HG03342 (cell line): ENCODE results near the gene CD70.
"Not testable (repeated sequence)": the region's sequence is repeated elsewhere in the genome, so short reads cannot be mapped to it uniquely, and the experiment has no call there.

Experiments used
- ATAC-seq: cut with Tn5 transposase; IDR thresholded peaks from one replicate; pipeline ENCODE4 v1.9.1; 2021; ENCODE audit warnings: mild to moderate bottlenecking, moderate library complexity; ENCODE audit not compliant: unreplicated experiment

CD70 gene

DNA sequence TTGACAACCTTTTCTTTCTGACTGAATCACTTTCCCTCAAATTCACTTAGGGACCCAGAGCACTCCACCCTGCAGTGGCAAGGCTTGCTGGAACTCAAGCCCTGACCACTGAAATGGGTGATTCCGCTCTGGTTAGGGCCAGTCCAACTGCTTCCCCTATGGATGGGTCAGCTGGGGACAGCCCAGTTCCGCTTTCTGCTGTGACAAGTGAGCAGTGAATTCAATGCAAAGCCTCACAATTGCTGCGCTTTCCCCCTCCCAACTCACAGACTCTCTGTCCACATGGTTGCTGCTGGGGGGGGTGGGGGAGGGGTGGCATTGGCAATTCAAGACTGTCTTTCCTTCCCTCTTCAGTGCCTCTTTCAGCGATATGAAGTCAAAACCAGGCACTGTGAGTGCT is 18.7 kb downstream of the CD70 start:
- no peak for ATAC-seq

DNA sequence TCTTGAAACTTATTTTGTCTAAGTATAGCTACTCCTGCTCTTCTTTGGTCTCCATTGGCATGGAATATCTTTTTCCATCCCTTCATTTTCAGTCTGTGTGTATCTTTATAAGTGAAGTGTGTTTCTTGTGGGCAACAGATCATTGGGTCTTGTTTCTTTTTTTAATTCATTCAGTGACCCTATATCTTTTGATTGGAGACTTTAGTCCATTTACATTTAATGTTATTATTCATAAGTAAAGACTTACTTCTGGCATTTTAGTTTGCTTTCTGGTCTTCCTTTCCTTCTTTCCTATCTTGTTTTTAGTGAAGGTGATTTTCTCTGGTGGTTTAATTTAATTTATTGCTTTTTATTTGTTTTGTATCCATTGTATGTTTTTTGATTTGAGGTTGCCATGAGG is 19.8 kb downstream of the CD70 start:
- no peak for ATAC-seq

DNA sequence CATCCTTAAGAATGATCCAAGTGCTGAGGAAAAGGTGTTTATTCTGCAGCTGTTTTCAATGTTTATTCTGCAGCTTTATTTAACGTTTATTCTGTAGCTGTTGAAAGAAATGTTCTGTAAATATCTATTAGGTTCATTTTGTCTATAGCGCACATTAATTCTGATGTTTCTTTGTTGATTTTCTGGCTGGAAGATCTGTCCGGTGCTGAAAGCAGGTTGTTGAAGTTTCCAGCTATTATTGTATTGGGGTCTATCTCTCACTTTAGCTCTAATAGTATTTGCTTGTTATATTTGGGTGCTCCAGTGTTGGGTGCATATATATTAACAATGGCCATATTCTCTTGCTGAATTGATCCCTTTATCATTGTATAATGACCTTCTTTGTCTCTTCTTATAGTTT is 20.2 kb downstream of the CD70 start:
- ATAC-seq: no peak

DNA sequence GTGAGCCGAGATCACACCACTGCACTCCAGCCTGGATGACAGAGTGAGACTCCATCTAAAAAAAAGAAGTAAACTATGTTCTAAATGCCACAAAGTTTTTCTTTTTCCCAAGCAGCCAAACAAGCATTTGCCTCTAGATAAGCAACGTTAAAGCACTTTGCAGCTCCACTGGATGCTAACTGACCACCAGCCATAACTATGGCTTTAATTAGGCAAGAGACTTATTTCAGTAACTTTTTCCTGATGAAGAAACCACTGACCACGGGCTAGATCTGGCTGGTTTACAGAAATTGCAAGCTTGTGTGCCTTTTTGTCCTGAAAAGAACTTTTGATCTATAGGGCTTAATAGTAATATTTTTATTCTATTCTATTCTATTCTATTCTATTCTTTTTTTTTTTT is 22.1 kb downstream of the CD70 start:
- no peak for ATAC-seq

DNA sequence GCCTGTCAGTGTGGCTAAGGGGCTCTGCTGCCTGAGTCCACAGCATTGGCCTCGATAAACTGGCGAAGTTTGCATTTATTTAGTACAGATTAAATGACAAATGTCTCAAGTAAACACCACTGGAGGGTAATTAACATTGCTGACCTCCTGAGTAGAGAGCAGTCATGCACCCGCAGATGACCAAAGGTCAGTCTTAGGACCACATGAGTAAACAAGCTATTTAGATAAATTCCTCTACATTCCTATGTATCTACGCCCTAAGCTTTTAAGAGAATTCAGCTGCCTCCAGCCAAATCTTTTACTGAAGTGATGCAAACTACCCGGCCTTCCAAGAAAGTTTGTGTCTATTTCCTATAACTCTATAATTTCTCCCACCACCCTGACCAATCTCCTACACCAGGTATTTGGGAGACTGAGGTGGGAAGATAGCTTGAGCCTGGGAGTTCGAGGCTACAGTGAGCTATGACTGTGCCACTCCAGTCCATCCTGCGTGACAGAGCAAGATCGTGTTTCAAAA is 22.9 kb downstream of the CD70 start:
- ATAC-seq: no peak

DNA sequence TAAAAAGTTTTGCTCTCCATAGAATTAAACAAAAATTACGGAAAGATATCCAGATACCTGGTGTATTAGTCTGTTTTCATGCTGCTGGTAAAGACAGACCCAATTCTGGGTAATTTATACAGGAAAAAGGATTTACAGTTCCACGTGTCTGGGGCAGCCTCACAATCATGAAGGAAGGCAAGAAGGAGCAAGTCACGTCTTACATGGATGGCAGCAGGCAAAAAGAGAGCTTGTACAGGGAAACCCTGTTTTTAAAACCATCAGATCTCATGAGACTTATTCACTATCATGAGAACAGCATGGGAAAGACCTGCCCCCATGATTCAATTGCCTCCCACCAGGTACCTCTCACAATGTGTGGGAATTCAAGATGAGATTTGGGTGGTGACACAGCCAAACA is 24.2 kb downstream of the CD70 start:
- not testable (repeated sequence) for ATAC-seq

DNA sequence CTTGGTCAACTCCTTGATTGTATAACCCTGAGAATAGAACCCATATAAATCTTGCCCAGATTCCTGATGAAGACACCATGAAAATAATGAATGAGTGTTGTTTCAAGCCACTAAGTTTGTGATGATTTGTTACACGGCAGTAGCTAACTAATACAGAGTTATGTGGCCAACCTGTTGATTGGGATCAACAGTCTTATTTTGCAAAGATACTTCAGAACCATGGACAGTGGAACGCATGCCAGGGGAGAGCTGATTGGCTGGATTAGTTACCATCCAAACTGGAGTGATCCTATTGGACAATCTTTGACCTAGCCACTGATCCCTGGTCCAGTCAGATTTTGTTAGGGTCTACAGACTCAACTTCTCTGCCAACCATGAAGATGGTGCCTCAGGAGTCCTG is 26.6 kb downstream of the CD70 start:
- no peak for ATAC-seq

DNA sequence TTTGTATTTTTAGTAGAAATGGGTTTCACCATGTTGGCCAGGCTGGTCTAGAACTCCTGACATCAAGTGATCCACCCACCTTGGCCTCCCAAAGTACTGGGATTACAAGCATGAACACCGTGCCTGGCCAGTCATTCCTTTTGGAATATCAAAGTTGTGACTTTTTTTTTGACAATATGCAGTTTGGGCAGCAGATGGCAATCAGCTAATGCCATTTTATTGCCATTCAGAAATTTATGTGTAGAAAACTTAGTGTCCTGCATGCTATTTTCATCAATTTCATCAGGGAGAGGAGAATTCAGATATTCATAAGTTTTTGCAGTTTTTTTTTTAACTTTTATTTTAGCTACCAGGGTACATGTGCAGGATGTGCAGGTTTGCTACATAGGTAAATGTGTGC is 28.5 kb downstream of the CD70 start:
- ATAC-seq: not testable (repeated sequence)

DNA sequence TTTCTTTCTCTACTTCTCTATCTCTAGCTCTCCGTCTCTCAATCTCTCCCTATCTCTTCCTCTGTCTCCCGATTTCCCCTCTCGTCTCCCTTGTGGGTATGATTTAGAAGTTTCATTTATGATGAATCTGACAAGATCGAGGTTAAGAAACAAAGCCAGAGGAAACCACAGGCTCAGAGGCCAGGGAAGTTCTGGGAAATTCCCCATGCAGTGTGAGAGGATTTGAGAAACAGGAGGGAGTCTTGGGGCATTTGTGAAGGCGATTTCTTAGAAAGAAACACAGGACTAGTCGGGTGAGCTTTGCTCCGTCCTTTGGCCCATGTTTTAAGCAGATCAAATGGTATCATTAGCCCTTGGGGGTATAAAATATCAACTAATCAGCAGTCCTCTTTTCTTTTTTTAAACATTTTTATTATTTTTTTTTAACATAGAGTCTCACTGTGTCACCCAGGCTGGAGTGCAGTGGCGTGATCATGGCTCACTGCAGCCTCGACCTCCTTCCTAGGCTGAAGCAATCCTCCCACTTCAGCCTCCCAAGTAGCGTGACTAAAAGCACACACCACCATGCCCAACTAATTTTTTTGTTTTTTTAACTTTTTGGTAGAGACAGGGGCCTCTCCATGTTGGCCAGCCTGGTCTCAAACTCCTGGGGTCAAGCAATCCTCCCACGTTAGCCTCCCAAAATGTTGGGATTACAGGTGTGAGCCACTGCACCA is 34.3 kb downstream of the CD70 start:
- no peak for ATAC-seq

DNA sequence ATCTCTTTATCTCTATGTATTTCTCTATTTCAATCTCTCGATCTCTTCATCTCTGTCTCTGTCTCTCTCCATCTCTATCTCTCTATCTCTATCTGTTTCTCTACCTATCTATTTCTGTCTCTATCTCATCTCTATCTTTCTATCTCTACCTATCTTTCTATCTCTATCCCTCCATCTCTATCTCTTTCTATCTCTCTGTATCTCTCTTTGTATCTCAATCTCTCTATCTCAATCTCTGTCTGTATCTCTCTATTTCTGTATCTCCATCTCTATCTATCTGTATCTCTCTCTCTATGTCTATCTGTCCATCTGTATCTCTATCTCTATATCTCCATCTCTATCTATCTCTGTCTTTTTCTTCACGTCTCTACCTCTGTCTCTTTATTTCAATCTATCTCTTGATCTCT is 34.9 kb downstream of the CD70 start:
- ATAC-seq: no peak

DNA sequence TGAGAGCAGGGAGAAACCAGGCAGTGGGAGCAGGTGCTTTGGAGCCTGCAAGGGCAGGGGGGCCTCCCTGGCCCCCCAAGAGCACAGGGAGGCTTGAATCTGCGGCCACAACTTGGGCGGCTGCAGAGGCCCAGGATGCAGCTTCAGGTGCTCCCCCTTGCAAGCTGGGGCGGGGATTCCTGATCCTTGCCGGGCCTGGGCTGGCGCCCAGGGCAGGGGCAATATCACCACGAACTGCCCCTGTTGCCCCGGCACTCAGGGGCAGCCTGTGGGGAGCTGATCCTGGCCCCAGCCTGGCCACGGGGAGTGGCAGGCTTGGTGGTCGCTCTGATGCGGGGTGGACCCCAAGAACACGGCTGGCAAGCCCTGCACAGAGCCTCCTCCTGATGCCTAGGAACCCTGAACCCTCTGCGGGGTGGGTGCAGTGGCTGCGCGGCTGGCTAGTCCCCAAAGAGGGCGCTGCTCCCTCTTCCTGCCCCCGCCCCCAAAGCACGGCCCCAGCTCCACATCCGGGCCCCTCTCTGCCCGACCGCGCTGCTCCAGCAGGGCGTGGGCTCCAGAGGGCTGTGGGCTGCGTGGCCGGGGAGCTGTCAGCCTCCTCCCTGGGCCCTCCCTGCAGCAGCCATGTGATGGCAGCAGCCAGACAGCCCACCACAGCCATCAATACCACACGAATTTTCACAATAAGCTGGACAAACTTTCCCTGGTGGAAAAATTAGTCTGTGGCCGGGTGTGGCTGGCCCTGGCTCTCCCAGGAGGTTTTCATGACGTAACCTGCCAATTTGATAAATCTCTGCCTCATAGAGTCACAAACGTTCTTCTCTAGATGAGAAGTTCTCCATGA is 39.1 kb downstream of the CD70 start:
- no peak for ATAC-seq

DNA sequence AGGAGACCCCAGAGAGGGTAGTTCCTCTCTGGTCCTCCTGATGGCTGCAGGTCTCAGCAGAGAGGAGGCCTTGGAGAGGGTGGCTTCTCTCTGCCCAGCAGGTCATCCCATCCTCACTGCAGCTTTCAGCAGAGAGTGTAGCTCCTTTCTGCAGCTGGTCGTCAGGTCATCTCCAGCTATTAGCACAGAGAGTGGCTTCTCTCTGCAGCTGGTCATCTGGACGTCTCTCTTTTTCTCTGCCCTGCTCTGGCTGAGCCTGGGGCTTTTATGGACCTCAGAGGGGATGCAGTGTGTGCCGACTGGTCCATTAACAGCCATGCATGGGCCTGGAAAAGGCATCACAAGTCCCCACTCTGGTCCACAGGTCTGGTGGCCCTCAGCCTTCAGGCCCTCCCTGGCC is 39.9 kb downstream of the CD70 start:
- no peak for ATAC-seq

DNA sequence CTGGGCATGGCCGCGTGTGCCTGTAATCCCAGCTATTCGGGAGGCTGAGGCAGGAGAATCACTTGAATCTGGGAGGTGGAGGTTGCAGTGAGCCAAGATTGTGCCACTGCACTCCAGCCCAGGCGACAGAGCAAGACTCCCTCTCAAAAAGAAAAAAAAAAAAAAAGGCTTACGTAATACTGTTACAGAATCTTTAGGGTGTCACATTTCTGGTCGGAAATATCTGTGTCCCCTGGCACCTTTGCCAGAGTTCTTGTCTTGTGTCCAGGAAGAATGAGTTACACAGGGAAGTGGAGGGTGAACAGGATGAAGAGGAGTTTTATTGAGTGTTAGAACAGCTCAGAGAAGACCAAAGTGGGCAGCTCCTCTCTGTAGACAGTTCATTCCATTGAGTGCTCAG is 40.3 kb downstream of the CD70 start:
- ATAC-seq: not testable (repeated sequence)

DNA sequence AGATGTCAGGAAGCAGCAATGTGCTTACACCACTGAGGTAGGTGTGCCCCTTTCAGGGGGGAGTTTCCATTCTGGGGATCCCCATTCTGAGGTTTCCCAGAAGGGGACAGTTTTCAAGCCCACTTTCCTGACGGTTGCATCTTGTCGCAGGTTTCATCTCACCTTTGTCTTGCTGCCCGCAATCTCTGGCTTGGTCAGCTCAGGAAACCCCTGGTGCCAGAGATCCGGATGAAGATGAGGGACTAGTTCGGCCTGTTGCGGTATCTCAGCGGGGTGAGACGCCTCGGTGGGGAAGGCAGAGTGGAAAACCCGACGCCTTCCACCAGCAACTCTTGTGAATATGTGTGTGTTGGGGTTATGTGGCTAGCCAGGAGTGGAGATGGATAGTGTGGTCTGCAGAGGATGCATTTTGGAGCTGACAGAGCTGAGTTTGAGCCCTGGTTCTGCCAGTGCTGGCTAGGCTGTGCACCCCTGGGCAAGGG is 47.0 kb downstream of the CD70 start:
- no peak for ATAC-seq

DNA sequence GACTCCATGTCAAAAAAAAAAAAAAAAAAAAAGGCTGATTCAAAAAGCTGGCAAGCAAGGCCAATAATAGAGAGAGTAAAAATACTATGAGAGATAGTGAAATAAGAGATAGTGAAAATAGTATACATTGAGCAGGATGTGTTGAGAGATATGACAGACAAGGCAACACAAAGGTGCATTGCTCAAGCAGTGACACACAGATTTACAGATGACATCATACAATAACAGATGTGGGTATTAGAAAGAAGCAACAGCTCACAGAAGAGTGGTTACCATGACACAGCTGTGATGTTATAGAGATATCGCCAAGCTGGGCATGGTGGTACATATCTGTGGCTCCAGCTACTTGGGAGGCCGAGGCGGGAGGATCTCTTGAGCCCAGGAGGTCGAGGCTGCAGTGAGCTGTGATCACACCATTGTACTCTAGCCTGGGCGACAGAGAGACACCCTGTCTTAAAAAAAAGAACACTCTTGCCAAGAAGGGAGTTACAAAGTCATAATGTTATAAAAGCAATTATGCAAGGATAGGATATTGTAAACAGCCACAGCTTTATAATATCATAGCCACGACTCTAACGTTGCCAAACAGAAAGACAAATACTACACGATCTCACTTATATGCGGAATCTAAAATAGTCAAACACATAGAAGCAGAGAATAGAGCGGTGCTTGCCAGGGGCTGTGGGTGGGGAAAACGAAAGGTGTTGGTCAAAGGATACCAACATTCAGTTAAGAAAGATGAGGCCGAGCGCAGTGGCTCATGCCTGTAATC is 49.8 kb downstream of the CD70 start:
- no peak for ATAC-seq

DNA sequence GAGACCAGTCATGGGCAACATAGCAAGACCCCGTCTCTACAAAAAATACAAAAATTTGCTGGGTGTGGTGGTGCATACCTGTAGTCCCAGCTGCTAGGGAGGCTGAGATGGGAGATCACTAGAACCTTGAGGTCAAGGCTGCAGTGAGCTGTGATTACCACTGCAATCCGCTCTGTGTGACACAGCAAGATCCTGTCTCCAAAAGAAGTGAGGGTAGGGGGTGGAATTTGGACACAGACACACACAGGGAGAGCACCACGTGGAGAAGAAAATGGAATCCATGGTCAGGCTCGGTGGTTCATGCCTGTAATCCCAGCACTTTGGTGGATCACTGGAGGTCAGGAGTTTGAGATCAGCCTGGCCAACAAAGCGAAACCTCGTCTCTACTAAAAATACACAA is 51.4 kb downstream of the CD70 start:
- no peak for ATAC-seq
